ENCODE results near the gene SND1.

DNA sequence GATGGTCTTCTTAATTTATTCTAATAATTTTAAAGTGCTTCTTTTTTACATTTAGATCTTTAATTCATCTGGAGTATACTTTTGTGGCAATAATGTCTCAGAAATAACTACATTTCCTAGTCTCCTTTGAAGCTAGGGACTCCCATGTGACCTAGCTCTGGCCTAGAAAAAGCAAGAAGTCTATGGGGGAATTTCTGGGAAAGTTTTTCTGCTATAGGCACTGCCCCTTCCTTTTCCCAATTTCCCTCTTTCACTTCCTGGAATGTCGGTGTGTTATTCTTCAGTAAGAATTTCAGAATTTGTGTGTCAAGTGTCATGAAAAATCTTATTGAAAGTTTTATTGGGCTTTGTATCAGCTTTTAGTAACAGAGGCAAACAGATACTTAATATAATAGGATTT lies 473.8 kb downstream of the SND1 start:
- TF ChIP-seq, protein P1, sequence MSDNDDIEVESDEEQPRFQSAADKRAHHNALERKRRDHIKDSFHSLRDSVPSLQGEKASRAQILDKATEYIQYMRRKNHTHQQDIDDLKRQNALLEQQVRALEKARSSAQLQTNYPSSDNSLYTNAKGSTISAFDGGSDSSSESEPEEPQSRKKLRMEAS (IDR thresholded peaks at IDR 0.05): no peak
- TF ChIP-seq, protein P2, sequence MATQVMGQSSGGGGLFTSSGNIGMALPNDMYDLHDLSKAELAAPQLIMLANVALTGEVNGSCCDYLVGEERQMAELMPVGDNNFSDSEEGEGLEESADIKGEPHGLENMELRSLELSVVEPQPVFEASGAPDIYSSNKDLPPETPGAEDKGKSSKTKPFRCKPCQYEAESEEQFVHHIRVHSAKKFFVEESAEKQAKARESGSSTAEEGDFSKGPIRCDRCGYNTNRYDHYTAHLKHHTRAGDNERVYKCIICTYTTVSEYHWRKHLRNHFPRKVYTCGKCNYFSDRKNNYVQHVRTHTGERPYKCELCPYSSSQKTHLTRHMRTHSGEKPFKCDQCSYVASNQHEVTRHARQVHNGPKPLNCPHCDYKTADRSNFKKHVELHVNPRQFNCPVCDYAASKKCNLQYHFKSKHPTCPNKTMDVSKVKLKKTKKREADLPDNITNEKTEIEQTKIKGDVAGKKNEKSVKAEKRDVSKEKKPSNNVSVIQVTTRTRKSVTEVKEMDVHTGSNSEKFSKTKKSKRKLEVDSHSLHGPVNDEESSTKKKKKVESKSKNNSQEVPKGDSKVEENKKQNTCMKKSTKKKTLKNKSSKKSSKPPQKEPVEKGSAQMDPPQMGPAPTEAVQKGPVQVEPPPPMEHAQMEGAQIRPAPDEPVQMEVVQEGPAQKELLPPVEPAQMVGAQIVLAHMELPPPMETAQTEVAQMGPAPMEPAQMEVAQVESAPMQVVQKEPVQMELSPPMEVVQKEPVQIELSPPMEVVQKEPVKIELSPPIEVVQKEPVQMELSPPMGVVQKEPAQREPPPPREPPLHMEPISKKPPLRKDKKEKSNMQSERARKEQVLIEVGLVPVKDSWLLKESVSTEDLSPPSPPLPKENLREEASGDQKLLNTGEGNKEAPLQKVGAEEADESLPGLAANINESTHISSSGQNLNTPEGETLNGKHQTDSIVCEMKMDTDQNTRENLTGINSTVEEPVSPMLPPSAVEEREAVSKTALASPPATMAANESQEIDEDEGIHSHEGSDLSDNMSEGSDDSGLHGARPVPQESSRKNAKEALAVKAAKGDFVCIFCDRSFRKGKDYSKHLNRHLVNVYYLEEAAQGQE (IDR thresholded peaks at IDR 0.05; ENCODE audit: low read depth): no peak
- TF ChIP-seq, protein P3, sequence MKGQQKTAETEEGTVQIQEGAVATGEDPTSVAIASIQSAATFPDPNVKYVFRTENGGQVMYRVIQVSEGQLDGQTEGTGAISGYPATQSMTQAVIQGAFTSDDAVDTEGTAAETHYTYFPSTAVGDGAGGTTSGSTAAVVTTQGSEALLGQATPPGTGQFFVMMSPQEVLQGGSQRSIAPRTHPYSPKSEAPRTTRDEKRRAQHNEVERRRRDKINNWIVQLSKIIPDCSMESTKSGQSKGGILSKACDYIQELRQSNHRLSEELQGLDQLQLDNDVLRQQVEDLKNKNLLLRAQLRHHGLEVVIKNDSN (IDR thresholded peaks at IDR 0.05): no peak
- TF ChIP-seq CREB1 (IDR thresholded peaks at IDR 0.05; ENCODE audit: low read depth): no peak
- no peak for TF ChIP-seq NFIC (IDR thresholded peaks at IDR 0.05)
- no peak for TF ChIP-seq TAF1 (IDR thresholded peaks at IDR 0.05; ENCODE audit: low read depth)
- no peak for TF ChIP-seq CEBPB (IDR thresholded peaks at IDR 0.05)
- TF ChIP-seq EP300 (IDR thresholded peaks at IDR 0.05; ENCODE audit: borderline replicate concordance): no peak
- no peak for TF ChIP-seq TCF12 (IDR thresholded peaks at IDR 0.05; ENCODE audit: low read depth)
- TF ChIP-seq RAD21 (IDR thresholded peaks at IDR 0.05; ENCODE audit: low read depth): no peak
- no peak for TF ChIP-seq YY1 (IDR thresholded peaks at IDR 0.05; ENCODE audit: low read depth)
- TF ChIP-seq TEAD4 (IDR thresholded peaks at IDR 0.05): no peak

Measured in Ishikawa (cell line).